T-helper 1 cell treated with Interleukin-12 subunit alpha and Interleukin-12 subunit beta and Interleukin-4 antibody, amounts not matched to agents 30 μg/mL and 1 μg/mL, for 36 hours (primary cell): ENCODE results near the gene ATP2A3.
A peak's percentile ranks its signal among the peaks of the same experiment; 100 is the strongest.

Experiments
- H3K27ac Mint-ChIP-seq: one replicate; pipeline ENCODE4 v1.8.0; 2021; ENCODE audit warnings: mild to moderate bottlenecking, mixed read lengths
- H3K27me3 Mint-ChIP-seq: one replicate; pipeline ENCODE4 v1.8.0; 2021; ENCODE audit warnings: low read depth, mixed read lengths
- H3K36me3 Mint-ChIP-seq: one replicate; pipeline ENCODE4 v1.8.0; 2021; ENCODE audit warnings: low read depth, mixed read lengths
- H3K4me1 Mint-ChIP-seq: one replicate; pipeline ENCODE4 v1.8.0; 2021; ENCODE audit warnings: low read depth, mixed read lengths
- H3K4me3 Mint-ChIP-seq: one replicate; pipeline ENCODE4 v1.8.0; 2021; ENCODE audit warnings: mild to moderate bottlenecking, moderate library complexity, mixed read lengths
- H3K9me3 Mint-ChIP-seq: one replicate; pipeline ENCODE4 v1.8.0; 2021; ENCODE audit warnings: mixed read lengths

ATP2A3 gene

GRCh38 chr17:3888343-3889171 is 75.7 kb downstream of the ATP2A3 start:
- H3K27me3 Mint-ChIP-seq = peaks cover 8% of the 10 kb centered on the region
- H3K4me3 Mint-ChIP-seq = no peak overlapping the region
- H3K9me3 Mint-ChIP-seq = no peaks in the 10 kb centered on the region
- no peak overlapping the region for H3K27ac Mint-ChIP-seq
- H3K4me1 Mint-ChIP-seq = peaks cover 29% of the 10 kb centered on the region
- H3K36me3 Mint-ChIP-seq = no peaks in the 10 kb centered on the region

GRCh38 chr17:3887804-3888203 is 76.4 kb downstream of the ATP2A3 start:
- H3K4me1 Mint-ChIP-seq = peaks cover 26% of the 10 kb centered on the region
- H3K9me3 Mint-ChIP-seq = no peaks in the 10 kb centered on the region
- H3K36me3 Mint-ChIP-seq = peaks cover 2% of the 10 kb centered on the region
- H3K27ac Mint-ChIP-seq = peak overlapping the region; percentile 16
- H3K27me3 Mint-ChIP-seq = peaks cover 8% of the 10 kb centered on the region
- H3K4me3 Mint-ChIP-seq = no peak overlapping the region

- Mint-ChIP-seq H3K36me3 (peaks cover 2% of the 10 kb centered on the region), H3K27me3 (peaks cover 8% of the 10 kb centered on the region), H3K4me1 (peaks cover 26% of the 10 kb centered on the region), H3K4me3 (peak overlapping the region; percentile 45), H3K27ac (peak overlapping the region; percentile 63), H3K9me3 (no peaks in the 10 kb centered on the region)
Observed at GRCh38 chr17:3887394-3887793, 76.8 kb downstream of the ATP2A3 start.

GRCh38 chr17:3886776-3887175 is 77.5 kb downstream of the ATP2A3 start:
- H3K27me3 Mint-ChIP-seq = peaks cover 8% of the 10 kb centered on the region
- H3K27ac Mint-ChIP-seq = peak overlapping the region; percentile 63
- H3K4me3 Mint-ChIP-seq = peak overlapping the region; percentile 45
- H3K36me3 Mint-ChIP-seq = peaks cover 2% of the 10 kb centered on the region
- no peaks in the 10 kb centered on the region for H3K9me3 Mint-ChIP-seq
- H3K4me1 Mint-ChIP-seq = peaks cover 22% of the 10 kb centered on the region

GRCh38 chr17:3885970-3886369 is 78.3 kb downstream of the ATP2A3 start:
- peaks cover 15% of the 10 kb centered on the region for H3K4me1 Mint-ChIP-seq

GRCh38 chr17:3885271-3885670 is 79.0 kb downstream of the ATP2A3 start:
- no peak overlapping the region for H3K27ac Mint-ChIP-seq
- H3K4me3 Mint-ChIP-seq = no peak overlapping the region
- H3K4me1 Mint-ChIP-seq = peaks cover 15% of the 10 kb centered on the region
- no peaks in the 10 kb centered on the region for H3K27me3 Mint-ChIP-seq
- H3K36me3 Mint-ChIP-seq = peaks cover 2% of the 10 kb centered on the region
- H3K9me3 Mint-ChIP-seq = no peaks in the 10 kb centered on the region

More at GRCh38 chr17:3885970-3886369, 78.3 kb downstream of the ATP2A3 start:
- peaks cover 2% of the 10 kb centered on the region for H3K36me3 Mint-ChIP-seq
- no peaks in the 10 kb centered on the region for H3K27me3 Mint-ChIP-seq
- no peaks in the 10 kb centered on the region for H3K9me3 Mint-ChIP-seq
- H3K27ac Mint-ChIP-seq = peak overlapping the region; percentile 63
- no peak overlapping the region for H3K4me3 Mint-ChIP-seq

GRCh38 chr17:3884188-3884587 is 80.0 kb downstream of the ATP2A3 start:
- peaks cover 15% of the 10 kb centered on the region for H3K4me1 Mint-ChIP-seq
- H3K9me3 Mint-ChIP-seq = no peaks in the 10 kb centered on the region
- H3K27me3 Mint-ChIP-seq = no peaks in the 10 kb centered on the region
- H3K4me3 Mint-ChIP-seq = no peak overlapping the region
- H3K27ac Mint-ChIP-seq = no peak overlapping the region
- peaks cover 2% of the 10 kb centered on the region for H3K36me3 Mint-ChIP-seq

- Mint-ChIP-seq H3K9me3 (no peaks in the 10 kb centered on the region), H3K27me3 (no peaks in the 10 kb centered on the region), H3K27ac (no peak overlapping the region), H3K4me3 (no peak overlapping the region), H3K36me3 (peaks cover 2% of the 10 kb centered on the region), H3K4me1 (peaks cover 14% of the 10 kb centered on the region)
Observed at GRCh38 chr17:3882276-3882675, 82.0 kb downstream of the ATP2A3 start.

GRCh38 chr17:3880983-3881382 is 83.3 kb downstream of the ATP2A3 start:
- H3K36me3 Mint-ChIP-seq = peaks cover 2% of the 10 kb centered on the region

GRCh38 chr17:3879591-3880417 is 84.4 kb downstream of the ATP2A3 start:
- Mint-ChIP-seq H3K36me3 (peaks cover 2% of the 10 kb centered on the region), H3K4me1 (no peaks in the 10 kb centered on the region), H3K27me3 (no peaks in the 10 kb centered on the region), H3K9me3 (no peaks in the 10 kb centered on the region), H3K4me3 (no peak overlapping the region), H3K27ac (no peak overlapping the region)

More at GRCh38 chr17:3880983-3881382, 83.3 kb downstream of the ATP2A3 start:
- Mint-ChIP-seq H3K4me1 (peaks cover under 1% of the 10 kb centered on the region), H3K9me3 (no peaks in the 10 kb centered on the region), H3K4me3 (no peak overlapping the region), H3K27me3 (no peaks in the 10 kb centered on the region), H3K27ac (no peak overlapping the region)

- no peaks in the 10 kb centered on the region for H3K4me1 Mint-ChIP-seq
- H3K4me3 Mint-ChIP-seq = no peak overlapping the region
- H3K36me3 Mint-ChIP-seq = peaks cover 2% of the 10 kb centered on the region
- no peaks in the 10 kb centered on the region for H3K27me3 Mint-ChIP-seq
- no peaks in the 10 kb centered on the region for H3K9me3 Mint-ChIP-seq
- H3K27ac Mint-ChIP-seq = no peak overlapping the region
Observed at GRCh38 chr17:3879186-3879585, 85.1 kb downstream of the ATP2A3 start.

- H3K27ac Mint-ChIP-seq = no peak overlapping the region
- H3K4me3 Mint-ChIP-seq = no peak overlapping the region
- peaks cover 1% of the 10 kb centered on the region for H3K36me3 Mint-ChIP-seq
- no peaks in the 10 kb centered on the region for H3K4me1 Mint-ChIP-seq
- no peaks in the 10 kb centered on the region for H3K9me3 Mint-ChIP-seq
- H3K27me3 Mint-ChIP-seq = no peaks in the 10 kb centered on the region
Observed at GRCh38 chr17:3877220-3877619, 87.0 kb downstream of the ATP2A3 start.

- Mint-ChIP-seq H3K9me3 (no peaks in the 10 kb centered on the region), H3K27me3 (no peaks in the 10 kb centered on the region), H3K27ac (no peak overlapping the region), H3K4me1 (peaks cover 4% of the 10 kb centered on the region), H3K4me3 (no peak overlapping the region), H3K36me3 (peaks cover 1% of the 10 kb centered on the region)
Observed at GRCh38 chr17:3875317-3875716, 88.9 kb downstream of the ATP2A3 start.
